B cell (primary cell): ENCODE data around the gene GTF3C5.

Experiments
- CTCF ChIP-seq: fragments of 200-600 bp; IDR thresholded peaks from one replicate; pipeline ENCODE4 v1.8.0; 2022; ENCODE audit warnings: antibody characterized with exemption, mild to moderate bottlenecking
- EZH2 ChIP-seq: IDR thresholded peaks from 2 replicates; pipeline ENCODE4 v1.6.1; 2012; ENCODE audit warnings: borderline replicate concordance, low read depth, mild to moderate bottlenecking, moderate library complexity, low read length; ENCODE audit not compliant: insufficient read depth, poor library complexity, severe bottlenecking

GRCh38 chr9:132985489-132985888, 45.3 kb upstream of the GTF3C5 start:
- TF ChIP-seq CTCF (no peak), EZH2 (no peak)
